ENCODE results near the gene KHNYN.

The KHNYN gene

DNA sequence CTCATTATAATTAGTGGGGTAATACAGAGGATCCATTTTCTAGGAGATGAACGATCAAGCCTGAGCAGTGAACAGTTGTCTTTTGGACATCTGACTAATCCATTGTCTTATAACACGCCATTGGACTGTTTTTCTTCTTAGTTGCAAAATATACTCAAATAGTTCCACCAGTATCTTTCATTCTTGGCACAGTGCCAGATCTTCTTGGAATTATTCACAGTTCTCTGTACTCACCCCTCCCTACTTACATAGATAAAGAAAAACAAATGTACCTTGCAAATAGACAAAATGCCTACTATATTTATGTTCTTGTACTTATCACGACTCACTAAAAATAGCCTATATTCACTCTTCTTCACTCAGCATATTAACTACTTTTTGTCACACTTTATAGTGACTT, 4.0 kb upstream of the KHNYN start (continued):
- no peak for TF ChIP-seq ZNF416 (tag by site-specific recombination; IDR thresholded peaks at IDR 0.05)
- TF ChIP-seq ZFP41 (tag by site-specific recombination; IDR thresholded peaks at IDR 0.05; ENCODE audit: borderline replicate concordance) = no peak
- no peak for TF ChIP-seq ZNF221 (tag by site-specific recombination; IDR thresholded peaks at IDR 0.05; ENCODE audit: borderline replicate concordance)
- no peak for TF ChIP-seq ZNF777 (tag by site-specific recombination; IDR thresholded peaks at IDR 0.05; ENCODE audit: borderline replicate concordance)
- TF ChIP-seq ZNF341 (tag by site-specific recombination; IDR thresholded peaks at IDR 0.05; ENCODE audit: low read depth) = no peak
- no peak for TF ChIP-seq ZNF121 (tag by site-specific recombination; IDR thresholded peaks at IDR 0.05)
- TF ChIP-seq ZNF184 (tag by site-specific recombination; IDR thresholded peaks at IDR 0.05) = peak; percentile 95
- no peak for TF ChIP-seq SP3 (tag by site-specific recombination; IDR thresholded peaks at IDR 0.05)
- TF ChIP-seq ZNF776 (tag by site-specific recombination; IDR thresholded peaks at IDR 0.05; ENCODE audit: borderline replicate concordance) = peak; percentile 92
- no peak for TF ChIP-seq ZNF223 (tag by site-specific recombination; IDR thresholded peaks at IDR 0.05)
- TF ChIP-seq ZFP3 (tag by site-specific recombination; IDR thresholded peaks at IDR 0.05; ENCODE audit: low read depth) = no peak
- TF ChIP-seq ZNF112 (tag by site-specific recombination; IDR thresholded peaks at IDR 0.05) = peak; percentile 92
- no peak for TF ChIP-seq SP7 (tag by site-specific recombination; IDR thresholded peaks at IDR 0.05)
- TF ChIP-seq ZNF138 (tag by site-specific recombination; IDR thresholded peaks at IDR 0.05; ENCODE audit: borderline replicate concordance) = no peak
- TF ChIP-seq KLF9 (tag by site-specific recombination; IDR thresholded peaks at IDR 0.05; ENCODE audit: low read depth) = no peak
- TF ChIP-seq WT1 (tag by site-specific recombination; IDR thresholded peaks at IDR 0.05) = no peak
- TF ChIP-seq ZNF19 (tag by site-specific recombination; IDR thresholded peaks at IDR 0.05; ENCODE audit: low read depth) = no peak
- TF ChIP-seq ZNF707 (tag by site-specific recombination; IDR thresholded peaks at IDR 0.05) = no peak
- no peak for TF ChIP-seq GLI4 (tag by site-specific recombination; IDR thresholded peaks at IDR 0.05)
- TF ChIP-seq ZNF629 (tag by site-specific recombination; IDR thresholded peaks at IDR 0.05) = no peak
- no peak for TF ChIP-seq ZNF391 (tag by site-specific recombination; IDR thresholded peaks at IDR 0.05; ENCODE audit: borderline replicate concordance, low read depth)
- TF ChIP-seq, protein P1, sequence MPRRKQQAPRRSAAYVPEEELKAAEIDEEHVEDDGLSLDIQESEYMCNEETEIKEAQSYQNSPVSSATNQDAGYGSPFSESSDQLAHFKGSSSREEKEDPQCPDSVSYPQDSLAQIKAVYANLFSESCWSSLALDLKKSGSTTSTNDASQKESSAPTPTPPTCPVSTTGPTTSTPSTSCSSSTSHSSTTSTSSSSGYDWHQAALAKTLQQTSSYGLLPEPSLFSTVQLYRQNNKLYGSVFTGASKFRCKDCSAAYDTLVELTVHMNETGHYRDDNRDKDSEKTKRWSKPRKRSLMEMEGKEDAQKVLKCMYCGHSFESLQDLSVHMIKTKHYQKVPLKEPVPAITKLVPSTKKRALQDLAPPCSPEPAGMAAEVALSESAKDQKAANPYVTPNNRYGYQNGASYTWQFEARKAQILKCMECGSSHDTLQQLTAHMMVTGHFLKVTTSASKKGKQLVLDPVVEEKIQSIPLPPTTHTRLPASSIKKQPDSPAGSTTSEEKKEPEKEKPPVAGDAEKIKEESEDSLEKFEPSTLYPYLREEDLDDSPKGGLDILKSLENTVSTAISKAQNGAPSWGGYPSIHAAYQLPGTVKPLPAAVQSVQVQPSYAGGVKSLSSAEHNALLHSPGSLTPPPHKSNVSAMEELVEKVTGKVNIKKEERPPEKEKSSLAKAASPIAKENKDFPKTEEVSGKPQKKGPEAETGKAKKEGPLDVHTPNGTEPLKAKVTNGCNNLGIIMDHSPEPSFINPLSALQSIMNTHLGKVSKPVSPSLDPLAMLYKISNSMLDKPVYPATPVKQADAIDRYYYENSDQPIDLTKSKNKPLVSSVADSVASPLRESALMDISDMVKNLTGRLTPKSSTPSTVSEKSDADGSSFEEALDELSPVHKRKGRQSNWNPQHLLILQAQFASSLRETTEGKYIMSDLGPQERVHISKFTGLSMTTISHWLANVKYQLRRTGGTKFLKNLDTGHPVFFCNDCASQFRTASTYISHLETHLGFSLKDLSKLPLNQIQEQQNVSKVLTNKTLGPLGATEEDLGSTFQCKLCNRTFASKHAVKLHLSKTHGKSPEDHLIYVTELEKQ (tag by site-specific recombination; IDR thresholded peaks at IDR 0.05; ENCODE audit: borderline replicate concordance) = no peak
- peak; percentile 87 for TF ChIP-seq ZNF549 (tag by site-specific recombination; IDR thresholded peaks at IDR 0.05)
- no peak for TF ChIP-seq ZNF514 (tag by site-specific recombination; IDR thresholded peaks at IDR 0.05)
- TF ChIP-seq ZNF132 (tag by site-specific recombination; IDR thresholded peaks at IDR 0.05; ENCODE audit: borderline replicate concordance) = no peak
- peak; percentile 97 for TF ChIP-seq ZNF544 (tag by site-specific recombination; IDR thresholded peaks at IDR 0.05)
- no peak for TF ChIP-seq KLF16 (tag by site-specific recombination; IDR thresholded peaks at IDR 0.05)
- TF ChIP-seq, protein P2, sequence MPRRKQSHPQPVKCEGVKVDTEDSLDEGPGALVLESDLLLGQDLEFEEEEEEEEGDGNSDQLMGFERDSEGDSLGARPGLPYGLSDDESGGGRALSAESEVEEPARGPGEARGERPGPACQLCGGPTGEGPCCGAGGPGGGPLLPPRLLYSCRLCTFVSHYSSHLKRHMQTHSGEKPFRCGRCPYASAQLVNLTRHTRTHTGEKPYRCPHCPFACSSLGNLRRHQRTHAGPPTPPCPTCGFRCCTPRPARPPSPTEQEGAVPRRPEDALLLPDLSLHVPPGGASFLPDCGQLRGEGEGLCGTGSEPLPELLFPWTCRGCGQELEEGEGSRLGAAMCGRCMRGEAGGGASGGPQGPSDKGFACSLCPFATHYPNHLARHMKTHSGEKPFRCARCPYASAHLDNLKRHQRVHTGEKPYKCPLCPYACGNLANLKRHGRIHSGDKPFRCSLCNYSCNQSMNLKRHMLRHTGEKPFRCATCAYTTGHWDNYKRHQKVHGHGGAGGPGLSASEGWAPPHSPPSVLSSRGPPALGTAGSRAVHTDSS (tag by site-specific recombination; IDR thresholded peaks at IDR 0.05) = peak; percentile 38; the same call in 1 of the 2 replicates
- no peak for TF ChIP-seq ZNF211 (tag by site-specific recombination; IDR thresholded peaks at IDR 0.05; ENCODE audit: low read depth)
- no peak; the same call in 1 of the 2 replicates for TF ChIP-seq ZNF660 (tag by site-specific recombination; IDR thresholded peaks at IDR 0.05)
- TF ChIP-seq, protein P3, sequence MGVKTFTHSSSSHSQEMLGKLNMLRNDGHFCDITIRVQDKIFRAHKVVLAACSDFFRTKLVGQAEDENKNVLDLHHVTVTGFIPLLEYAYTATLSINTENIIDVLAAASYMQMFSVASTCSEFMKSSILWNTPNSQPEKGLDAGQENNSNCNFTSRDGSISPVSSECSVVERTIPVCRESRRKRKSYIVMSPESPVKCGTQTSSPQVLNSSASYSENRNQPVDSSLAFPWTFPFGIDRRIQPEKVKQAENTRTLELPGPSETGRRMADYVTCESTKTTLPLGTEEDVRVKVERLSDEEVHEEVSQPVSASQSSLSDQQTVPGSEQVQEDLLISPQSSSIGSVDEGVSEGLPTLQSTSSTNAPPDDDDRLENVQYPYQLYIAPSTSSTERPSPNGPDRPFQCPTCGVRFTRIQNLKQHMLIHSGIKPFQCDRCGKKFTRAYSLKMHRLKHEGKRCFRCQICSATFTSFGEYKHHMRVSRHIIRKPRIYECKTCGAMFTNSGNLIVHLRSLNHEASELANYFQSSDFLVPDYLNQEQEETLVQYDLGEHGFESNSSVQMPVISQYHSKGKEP (tag by site-specific recombination; IDR thresholded peaks at IDR 0.05) = peak; percentile 85
- TF ChIP-seq OVOL3 (tag by site-specific recombination; IDR thresholded peaks at IDR 0.05) = no peak
- no peak for TF ChIP-seq KLF1 (tag by site-specific recombination; IDR thresholded peaks at IDR 0.05)
- no peak for TF ChIP-seq ZNF2 (tag by site-specific recombination; IDR thresholded peaks at IDR 0.05)
- TF ChIP-seq, protein P4, sequence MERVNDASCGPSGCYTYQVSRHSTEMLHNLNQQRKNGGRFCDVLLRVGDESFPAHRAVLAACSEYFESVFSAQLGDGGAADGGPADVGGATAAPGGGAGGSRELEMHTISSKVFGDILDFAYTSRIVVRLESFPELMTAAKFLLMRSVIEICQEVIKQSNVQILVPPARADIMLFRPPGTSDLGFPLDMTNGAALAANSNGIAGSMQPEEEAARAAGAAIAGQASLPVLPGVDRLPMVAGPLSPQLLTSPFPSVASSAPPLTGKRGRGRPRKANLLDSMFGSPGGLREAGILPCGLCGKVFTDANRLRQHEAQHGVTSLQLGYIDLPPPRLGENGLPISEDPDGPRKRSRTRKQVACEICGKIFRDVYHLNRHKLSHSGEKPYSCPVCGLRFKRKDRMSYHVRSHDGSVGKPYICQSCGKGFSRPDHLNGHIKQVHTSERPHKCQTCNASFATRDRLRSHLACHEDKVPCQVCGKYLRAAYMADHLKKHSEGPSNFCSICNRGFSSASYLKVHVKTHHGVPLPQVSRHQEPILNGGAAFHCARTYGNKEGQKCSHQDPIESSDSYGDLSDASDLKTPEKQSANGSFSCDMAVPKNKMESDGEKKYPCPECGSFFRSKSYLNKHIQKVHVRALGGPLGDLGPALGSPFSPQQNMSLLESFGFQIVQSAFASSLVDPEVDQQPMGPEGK (tag by site-specific recombination; IDR thresholded peaks at IDR 0.05) = no peak
- no peak for TF ChIP-seq ZBTB1 (tag by site-specific recombination; IDR thresholded peaks at IDR 0.05)

All from HEK293 (cell line).